Measurements from ENCODE around the gene DAPK2.

DNA sequence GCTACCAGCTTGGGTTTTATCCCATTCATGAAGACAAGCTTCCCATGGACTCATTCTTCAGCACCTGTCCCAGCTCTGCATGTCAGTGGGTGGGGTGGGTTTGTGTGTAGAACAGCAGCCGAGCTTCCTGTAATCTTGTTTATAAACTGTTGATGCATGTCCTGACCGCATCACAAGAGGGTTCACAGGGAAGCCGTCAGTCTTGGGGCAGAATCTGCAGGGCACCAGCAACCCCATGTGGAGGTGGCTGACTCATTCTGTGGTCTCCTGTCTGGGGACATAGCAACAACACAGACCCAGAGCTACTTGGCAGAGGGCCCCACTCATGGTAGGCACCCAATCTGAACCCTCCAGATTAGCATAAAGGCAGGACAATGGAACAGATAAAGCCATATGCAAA, 35.6 kb downstream of the DAPK2 start:
- TF ChIP-seq GATA3 (IDR thresholded peaks at IDR 0.05; ENCODE audit: low read depth, low read length), result no peak
- TF ChIP-seq GATA2 (IDR thresholded peaks at IDR 0.05; ENCODE audit: low read depth, low read length), result no peak

All from SH-SY5Y (cell line).